Activated B cell treated with CpG ODN at 0.5 μM for 24 hours (primary cell): ENCODE results near the gene MYO5B. TPM values are rescaled to one million over a fixed set of nuclear protein-coding genes. Genes with fewer than 3 reads are reported as not detected.

ENCODE experiments used
- ATAC-seq: fragments of 200-7000 bp; cut with Tn5 transposase; one replicate; pipeline ENCODE4 v1.10.0; 2021; ENCODE audit warnings: low read depth, mild to moderate bottlenecking, moderate library complexity
- CTCF ChIA-PET: fragments of 350-600 bp; sonication (Branson Sonifier 250); formaldehyde crosslinking; loops from one replicate; lab custom pipeline; 2021; ENCODE audit warnings: antibody characterized with exemption; lab: Charles Lee
- POLR2A ChIA-PET: fragments of 350-600 bp; sonication (Branson Sonifier 250); formaldehyde crosslinking; loops from one replicate; lab custom pipeline; 2021; ENCODE audit warnings: antibody characterized with exemption; lab: Charles Lee
- DNase-seq: peaks from one replicate; pipeline ENCODE4 v3.0.0; 2022
- H3K27ac Mint-ChIP-seq: one replicate; pipeline ENCODE4 v1.8.0; 2020; ENCODE audit warnings: mixed read lengths
- H3K27me3 Mint-ChIP-seq: one replicate; pipeline ENCODE4 v1.8.0; 2021; ENCODE audit warnings: mixed read lengths
- H3K36me3 Mint-ChIP-seq: one replicate; pipeline ENCODE4 v1.8.0; 2021; ENCODE audit warnings: low read depth, mixed read lengths
- H3K4me1 Mint-ChIP-seq: one replicate; pipeline ENCODE4 v1.8.0; 2021; ENCODE audit warnings: mixed read lengths
- H3K4me3 Mint-ChIP-seq: one replicate; pipeline ENCODE4 v1.8.0; 2020; ENCODE audit warnings: mild to moderate bottlenecking, mixed read lengths
- H3K9me3 Mint-ChIP-seq: one replicate; pipeline ENCODE4 v1.8.0; 2020; ENCODE audit warnings: mixed read lengths
- CTCF ChIP-seq: fragments of 200-600 bp; IDR thresholded peaks from one replicate; pipeline ENCODE4 v1.8.0; 2022; ENCODE audit warnings: antibody characterized with exemption, mild to moderate bottlenecking
- intact Hi-C: fragments of 100-400 bp; cut with micrococcal nuclease; formaldehyde crosslinking; loops from one replicate; pipeline ENCODE4 v1.15.1; 2024
- total RNA-seq: library from RNA; stranded (reverse); gene quantifications from 2 replicates; pipeline ENCODE4 v1.2.3, GENCODE V29; 2022

The MYO5B gene
- total RNA-seq, 1 donor from 2014 or later = 0.49 TPM

GRCh38 chr18:49853011-49853410 lies 341.9 kb downstream of the MYO5B start:
- Mint-ChIP-seq H3K9me3 (no peaks in the 10 kb centered on the region), H3K36me3 (no peaks in the 10 kb centered on the region), H3K27me3 (peaks cover 8% of the 10 kb centered on the region), H3K4me1 (no peaks in the 10 kb centered on the region), H3K4me3 (no peak overlapping the region), H3K27ac (no peak overlapping the region)
- ChIA-PET CTCF (interaction anchor here (1.4 kb wide), 1 partner anchor 9 kb away, joined by 3 read pairs; no protein-coding TSS in a partner anchor), POLR2A (no interaction called here)
- DNase-seq (no peak), ATAC-seq (no peak)
- TF ChIP-seq CTCF = no peak
- intact Hi-C loops = no loop called here

GRCh38 chr18:49851624-49852023 lies 343.3 kb downstream of the MYO5B start:
- DNase-seq (no peak), ATAC-seq (no peak)
- POLR2A ChIA-PET = no interaction called here
- no peak for TF ChIP-seq CTCF
- no peaks in the 10 kb centered on the region for H3K9me3 Mint-ChIP-seq
- no peak overlapping the region for H3K27ac Mint-ChIP-seq
- intact Hi-C loops = no loop called here
- no peak overlapping the region for H3K4me3 Mint-ChIP-seq
- H3K4me1 Mint-ChIP-seq = no peaks in the 10 kb centered on the region
- H3K27me3 Mint-ChIP-seq = peaks cover 13% of the 10 kb centered on the region
- no peaks in the 10 kb centered on the region for H3K36me3 Mint-ChIP-seq
- CTCF ChIA-PET = no interaction called here

DNA sequence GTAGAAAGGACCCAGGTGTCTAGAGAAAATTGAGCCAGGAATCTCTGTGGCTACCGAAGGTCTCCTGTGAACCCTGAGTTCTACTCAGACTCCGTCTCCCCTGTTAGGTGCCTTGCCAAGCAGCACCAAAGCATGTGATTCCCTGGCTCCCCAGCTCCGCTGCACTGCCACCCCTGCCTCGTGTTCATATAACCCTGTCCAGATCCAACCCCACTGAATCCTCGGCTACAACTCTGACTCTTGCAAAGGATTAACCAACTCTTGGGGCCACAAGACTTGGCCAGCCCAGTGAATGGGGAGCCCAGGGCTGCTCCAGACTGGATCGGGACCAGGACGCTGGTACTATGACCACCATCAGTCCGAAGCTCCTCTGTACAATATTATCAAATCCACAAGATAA lies 344.3 kb downstream of the MYO5B start:
- H3K4me1 Mint-ChIP-seq = no peaks in the 10 kb centered on the region
- no peak for ATAC-seq
- intact Hi-C loops = no loop called here
- DNase-seq = no peak
- H3K4me3 Mint-ChIP-seq = no peak overlapping the region
- no peaks in the 10 kb centered on the region for H3K9me3 Mint-ChIP-seq
- H3K27ac Mint-ChIP-seq = no peak overlapping the region
- H3K36me3 Mint-ChIP-seq = no peaks in the 10 kb centered on the region
- H3K27me3 Mint-ChIP-seq = peaks cover 13% of the 10 kb centered on the region
- ChIA-PET POLR2A (no interaction called here), CTCF (no interaction called here)
- no peak for TF ChIP-seq CTCF

DNA sequence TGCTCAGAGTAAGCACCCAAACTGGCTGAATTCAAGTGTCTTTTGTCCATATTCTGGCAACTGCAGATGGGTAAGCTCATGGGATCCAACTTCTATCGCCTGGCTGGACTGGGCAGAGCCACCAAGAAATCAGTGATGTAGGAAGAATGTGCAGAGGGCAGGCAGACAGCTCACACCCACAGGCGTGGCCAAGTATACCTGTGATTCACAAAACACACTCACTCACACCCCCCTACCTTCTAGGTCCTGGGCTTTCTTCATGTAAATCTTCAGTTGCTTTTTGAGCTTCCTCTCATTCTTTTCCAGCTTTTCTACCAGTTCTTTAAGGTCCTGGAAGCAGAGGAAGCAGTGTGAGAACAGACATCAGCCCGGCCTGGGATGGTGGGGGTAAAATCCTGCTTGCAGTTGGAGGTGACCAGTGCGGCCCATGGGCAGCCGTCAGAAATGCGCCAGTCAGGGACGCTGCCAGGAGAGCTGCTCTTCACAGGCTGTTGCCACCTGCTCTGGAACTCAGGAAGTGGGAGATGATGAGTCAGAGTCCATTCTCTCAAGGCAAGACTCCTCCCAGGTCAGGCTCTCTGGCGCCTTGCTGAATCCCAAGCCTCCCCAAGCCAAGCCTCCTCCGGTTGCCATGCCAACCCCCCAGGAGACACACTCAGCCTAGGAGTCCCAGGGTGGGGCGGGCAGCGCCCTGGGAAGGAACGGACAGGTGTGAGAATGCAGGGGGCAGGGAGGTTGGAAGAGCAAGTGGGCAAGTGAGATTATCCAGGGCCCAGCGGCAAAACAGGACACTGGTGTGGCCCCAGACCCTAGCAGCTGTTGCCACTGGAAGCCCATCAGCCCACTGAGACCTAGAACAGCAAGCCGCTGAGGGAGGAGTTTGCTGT lies 345.4 kb downstream of the MYO5B start:
- DNase-seq (no peak), ATAC-seq (no peak)
- ChIA-PET CTCF (no interaction called here), POLR2A (no interaction called here)
- no peak overlapping the region for H3K27ac Mint-ChIP-seq
- intact Hi-C loops = no loop called here
- no peaks in the 10 kb centered on the region for H3K4me1 Mint-ChIP-seq
- H3K27me3 Mint-ChIP-seq = peaks cover 13% of the 10 kb centered on the region
- no peaks in the 10 kb centered on the region for H3K36me3 Mint-ChIP-seq
- H3K4me3 Mint-ChIP-seq = no peak overlapping the region
- no peak for TF ChIP-seq CTCF
- H3K9me3 Mint-ChIP-seq = no peaks in the 10 kb centered on the region

- Mint-ChIP-seq H3K27ac (no peak overlapping the region), H3K9me3 (no peaks in the 10 kb centered on the region), H3K4me3 (no peak overlapping the region), H3K27me3 (peaks cover 13% of the 10 kb centered on the region), H3K36me3 (no peaks in the 10 kb centered on the region), H3K4me1 (no peaks in the 10 kb centered on the region)
- ATAC-seq (no peak), DNase-seq (no peak)
- CTCF ChIA-PET = no interaction called here
- TF ChIP-seq CTCF = no peak
- POLR2A ChIA-PET = no interaction called here
- intact Hi-C loops = no loop called here
Observed at GRCh38 chr18:49848115-49848514, 346.8 kb downstream of the MYO5B start.
